ENCODE measurements around the gene SRC. TPM values are rescaled to one million over a fixed set of nuclear protein-coding genes. Genes with fewer than 3 reads are reported as not detected.
A peak's percentile ranks its signal among the peaks of the same experiment; 100 is the strongest.

Gene SRC
- total RNA-seq, 1 donor from 2014 or later: 25.1 TPM

DNA sequence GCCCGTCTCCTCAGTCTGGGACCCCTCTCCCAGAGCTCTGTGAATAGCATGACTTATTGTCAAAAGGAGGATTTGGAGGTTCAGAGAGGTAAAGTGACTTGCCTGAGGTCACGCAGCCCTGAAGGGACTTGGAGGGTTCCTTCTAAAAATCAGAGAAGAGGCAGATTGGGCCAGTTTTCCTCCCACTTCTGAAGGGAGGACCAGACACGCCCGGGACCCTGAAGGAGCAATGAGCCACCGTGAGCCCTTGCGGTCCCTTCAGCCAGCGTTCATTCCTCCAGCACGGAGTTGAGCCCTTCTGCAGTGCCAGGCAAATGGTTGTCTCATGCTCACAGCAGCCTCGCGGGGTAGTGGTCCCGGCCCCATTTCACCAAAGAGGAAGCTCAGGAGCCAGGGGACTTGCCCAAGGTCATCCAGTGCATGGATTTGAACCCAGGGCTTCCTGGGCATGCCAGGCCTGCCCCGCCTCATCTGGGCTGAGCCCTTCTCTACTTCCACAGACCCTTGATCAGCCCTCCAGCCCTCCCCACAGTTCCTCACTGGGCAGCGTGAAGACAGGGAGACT, 7.4 kb downstream of the SRC start:
- no peak overlapping the region for H3K27ac Mint-ChIP-seq (ENCODE audit: unreplicated experiment)
- TF ChIP-seq, protein P1, sequence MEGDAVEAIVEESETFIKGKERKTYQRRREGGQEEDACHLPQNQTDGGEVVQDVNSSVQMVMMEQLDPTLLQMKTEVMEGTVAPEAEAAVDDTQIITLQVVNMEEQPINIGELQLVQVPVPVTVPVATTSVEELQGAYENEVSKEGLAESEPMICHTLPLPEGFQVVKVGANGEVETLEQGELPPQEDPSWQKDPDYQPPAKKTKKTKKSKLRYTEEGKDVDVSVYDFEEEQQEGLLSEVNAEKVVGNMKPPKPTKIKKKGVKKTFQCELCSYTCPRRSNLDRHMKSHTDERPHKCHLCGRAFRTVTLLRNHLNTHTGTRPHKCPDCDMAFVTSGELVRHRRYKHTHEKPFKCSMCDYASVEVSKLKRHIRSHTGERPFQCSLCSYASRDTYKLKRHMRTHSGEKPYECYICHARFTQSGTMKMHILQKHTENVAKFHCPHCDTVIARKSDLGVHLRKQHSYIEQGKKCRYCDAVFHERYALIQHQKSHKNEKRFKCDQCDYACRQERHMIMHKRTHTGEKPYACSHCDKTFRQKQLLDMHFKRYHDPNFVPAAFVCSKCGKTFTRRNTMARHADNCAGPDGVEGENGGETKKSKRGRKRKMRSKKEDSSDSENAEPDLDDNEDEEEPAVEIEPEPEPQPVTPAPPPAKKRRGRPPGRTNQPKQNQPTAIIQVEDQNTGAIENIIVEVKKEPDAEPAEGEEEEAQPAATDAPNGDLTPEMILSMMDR (IDR thresholded peaks at IDR 0.05): no peak
- H3K4me1 Mint-ChIP-seq (ENCODE audit: low read depth): peaks cover 27% of the 10 kb centered on the region

GRCh38 chr20:37354210-37355195, 8.6 kb downstream of the SRC start:
- H3K9me3 Mint-ChIP-seq (ENCODE audit: low read depth): no peaks in the 10 kb centered on the region
- no peak overlapping the region for H3K27ac Mint-ChIP-seq (ENCODE audit: unreplicated experiment)
- H3K36me3 Mint-ChIP-seq (ENCODE audit: low read depth): no peaks in the 10 kb centered on the region
- peak; percentile 49 for DNase-seq (ENCODE audit: low spot score)
- peaks cover 26% of the 10 kb centered on the region for H3K4me1 Mint-ChIP-seq (ENCODE audit: low read depth)
- TF ChIP-seq, protein P1 (IDR thresholded peaks at IDR 0.05): no peak
- H3K27me3 Mint-ChIP-seq (ENCODE audit: low read depth): no peaks in the 10 kb centered on the region
- H3K4me3 Mint-ChIP-seq (ENCODE audit: unreplicated experiment): no peak overlapping the region

More for the DNA sequence above, 7.4 kb downstream of the SRC start:
- DNase-seq (ENCODE audit: low spot score): peak; percentile 44
- Mint-ChIP-seq H3K27me3 (ENCODE audit: low read depth) (no peaks in the 10 kb centered on the region), H3K9me3 (ENCODE audit: low read depth) (no peaks in the 10 kb centered on the region), H3K36me3 (ENCODE audit: low read depth) (no peaks in the 10 kb centered on the region), H3K4me3 (ENCODE audit: unreplicated experiment) (no peak overlapping the region)

GRCh38 chr20:37355252-37356180, 9.6 kb downstream of the SRC start:
- Mint-ChIP-seq H3K4me1 (ENCODE audit: low read depth) (peaks cover 24% of the 10 kb centered on the region), H3K27ac (ENCODE audit: unreplicated experiment) (no peak overlapping the region), H3K36me3 (ENCODE audit: low read depth) (no peaks in the 10 kb centered on the region), H3K27me3 (ENCODE audit: low read depth) (no peaks in the 10 kb centered on the region), H3K9me3 (ENCODE audit: low read depth) (no peaks in the 10 kb centered on the region), H3K4me3 (ENCODE audit: unreplicated experiment) (no peak overlapping the region)
- peak; percentile 52 for DNase-seq (ENCODE audit: low spot score)
- TF ChIP-seq, protein P1 (IDR thresholded peaks at IDR 0.05): no peak

DNA sequence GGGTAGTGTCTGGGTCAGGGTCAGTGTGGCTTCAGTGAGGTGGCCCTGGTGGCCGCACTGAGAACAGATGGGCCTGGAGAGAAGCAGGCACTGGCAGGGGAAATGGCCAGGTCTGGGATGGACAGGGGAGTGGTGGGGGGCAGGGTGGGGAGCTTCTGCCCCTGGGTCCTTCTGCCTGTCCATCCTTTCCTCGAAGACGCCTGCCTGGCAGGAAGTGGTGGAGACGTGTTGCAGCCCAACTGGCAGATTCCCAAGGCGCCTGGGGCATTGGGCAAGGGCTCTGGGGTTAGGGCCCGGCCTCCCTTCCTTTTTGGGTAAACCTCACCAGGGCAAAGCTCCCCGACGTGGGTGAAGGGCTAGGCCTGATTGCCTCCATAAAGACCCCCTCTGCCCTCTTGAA, 10.4 kb downstream of the SRC start:
- Mint-ChIP-seq H3K9me3 (ENCODE audit: low read depth) (no peaks in the 10 kb centered on the region), H3K4me1 (ENCODE audit: low read depth) (peaks cover 24% of the 10 kb centered on the region), H3K4me3 (ENCODE audit: unreplicated experiment) (no peak overlapping the region), H3K27ac (ENCODE audit: unreplicated experiment) (peak overlapping the region; percentile 57), H3K27me3 (ENCODE audit: low read depth) (no peaks in the 10 kb centered on the region), H3K36me3 (ENCODE audit: low read depth) (no peaks in the 10 kb centered on the region)
- DNase-seq (ENCODE audit: low spot score): peak; percentile 82
- TF ChIP-seq, protein P1 (IDR thresholded peaks at IDR 0.05): no peak

All from chondrocyte (in vitro differentiated cells).